ENCODE data around the gene NEK10.
"Not testable (repeated sequence)": the region's sequence is repeated elsewhere in the genome, so short reads cannot be mapped to it uniquely, and the experiment has no call there.

The NEK10 gene

GRCh38 chr3:27307566-27307965 is 61.6 kb downstream of the NEK10 start:
- Histone ChIP-seq H3K27ac (ENCODE audit: low read depth, low read length, poor library complexity, severe bottlenecking) (no peak overlapping the region), H3K4me1 (ENCODE audit: insufficient read depth, low read length, severe bottlenecking) (no peaks in the 10 kb centered on the region), H3K79me2 (ENCODE audit: insufficient read depth, low read length) (no peaks in the 10 kb centered on the region), H3K9me2 (ENCODE audit: low read depth, low read length) (no peaks in the 10 kb centered on the region), H4K20me1 (ENCODE audit: insufficient read depth, low read length) (no peaks in the 10 kb centered on the region), H3K9ac (ENCODE audit: low read length) (no peak overlapping the region), H3K9me3 (ENCODE audit: low read length) (no peaks in the 10 kb centered on the region), H3F3A (ENCODE audit: insufficient read depth, low read length) (no peaks in the 10 kb centered on the region), H3K27me3 (ENCODE audit: insufficient read depth, low read length) (no peaks in the 10 kb centered on the region), H2AFZ (ENCODE audit: low read length) (no peak overlapping the region), H3K4me2 (ENCODE audit: low read length) (no peak overlapping the region), H3K36me3 (ENCODE audit: insufficient read depth, low read length) (no peaks in the 10 kb centered on the region), H3K4me3 (ENCODE audit: low read depth, low read length, poor library complexity, severe bottlenecking) (no peak overlapping the region)
- no peak for TF ChIP-seq EZH2 (IDR thresholded peaks at IDR 0.05; ENCODE audit: borderline replicate concordance, low read length)
- no peak for TF ChIP-seq CTCF (IDR thresholded peaks at IDR 0.05; ENCODE audit: low read length)

- Histone ChIP-seq H3K9me3 (ENCODE audit: low read length) (no peaks in the 10 kb centered on the region), H3K79me2 (ENCODE audit: insufficient read depth, low read length) (no peaks in the 10 kb centered on the region), H2AFZ (ENCODE audit: low read length) (no peak overlapping the region), H3K27ac (ENCODE audit: low read depth, low read length, poor library complexity, severe bottlenecking) (no peak overlapping the region), H4K20me1 (ENCODE audit: insufficient read depth, low read length) (no peaks in the 10 kb centered on the region), H3K4me2 (ENCODE audit: low read length) (no peak overlapping the region), H3K4me3 (ENCODE audit: low read depth, low read length, poor library complexity, severe bottlenecking) (no peak overlapping the region), H3K36me3 (ENCODE audit: insufficient read depth, low read length) (no peaks in the 10 kb centered on the region), H3K4me1 (ENCODE audit: insufficient read depth, low read length, severe bottlenecking) (no peaks in the 10 kb centered on the region), H3K27me3 (ENCODE audit: insufficient read depth, low read length) (no peaks in the 10 kb centered on the region), H3F3A (ENCODE audit: insufficient read depth, low read length) (no peaks in the 10 kb centered on the region), H3K9me2 (ENCODE audit: low read depth, low read length) (no peaks in the 10 kb centered on the region), H3K9ac (ENCODE audit: low read length) (no peak overlapping the region)
- TF ChIP-seq CTCF (IDR thresholded peaks at IDR 0.05; ENCODE audit: low read length) = no peak
- no peak for TF ChIP-seq EZH2 (IDR thresholded peaks at IDR 0.05; ENCODE audit: borderline replicate concordance, low read length)
These were observed 66.3 kb downstream of the NEK10 start for GRCh38 chr3:27302891-27303290.

GRCh38 chr3:27298981-27299380 is 70.2 kb downstream of the NEK10 start:
- H3K4me3 ChIP-seq (ENCODE audit: low read depth, low read length, poor library complexity, severe bottlenecking); H3K79me2 ChIP-seq (ENCODE audit: insufficient read depth, low read length); H3K9me2 ChIP-seq (ENCODE audit: low read depth, low read length); H3K9ac ChIP-seq (ENCODE audit: low read length); H3F3A ChIP-seq (ENCODE audit: insufficient read depth, low read length); H3K4me1 ChIP-seq (ENCODE audit: insufficient read depth, low read length, severe bottlenecking); H3K9me3 ChIP-seq (ENCODE audit: low read length); H3K36me3 ChIP-seq (ENCODE audit: insufficient read depth, low read length); H3K27me3 ChIP-seq (ENCODE audit: insufficient read depth, low read length); H3K4me2 ChIP-seq (ENCODE audit: low read length); H2AFZ ChIP-seq (ENCODE audit: low read length); H3K27ac ChIP-seq (ENCODE audit: low read depth, low read length, poor library complexity, severe bottlenecking); H4K20me1 ChIP-seq (ENCODE audit: insufficient read depth, low read length): not testable (repeated sequence)

- no peaks in the 10 kb centered on the region for H3K9me3 ChIP-seq (ENCODE audit: low read length)
- no peak overlapping the region for H3K9ac ChIP-seq (ENCODE audit: low read length)
- H3K36me3 ChIP-seq (ENCODE audit: insufficient read depth, low read length) = no peaks in the 10 kb centered on the region
- no peaks in the 10 kb centered on the region for H3K27me3 ChIP-seq (ENCODE audit: insufficient read depth, low read length)
- no peak overlapping the region for H3K4me3 ChIP-seq (ENCODE audit: low read depth, low read length, poor library complexity, severe bottlenecking)
- H2AFZ ChIP-seq (ENCODE audit: low read length) = no peak overlapping the region
- H3K4me2 ChIP-seq (ENCODE audit: low read length) = no peak overlapping the region
- no peaks in the 10 kb centered on the region for H3K9me2 ChIP-seq (ENCODE audit: low read depth, low read length)
- no peaks in the 10 kb centered on the region for H3F3A ChIP-seq (ENCODE audit: insufficient read depth, low read length)
- H4K20me1 ChIP-seq (ENCODE audit: insufficient read depth, low read length) = no peaks in the 10 kb centered on the region
- no peak for TF ChIP-seq CTCF (IDR thresholded peaks at IDR 0.05; ENCODE audit: low read length)
- no peak for TF ChIP-seq EZH2 (IDR thresholded peaks at IDR 0.05; ENCODE audit: borderline replicate concordance, low read length)
- H3K4me1 ChIP-seq (ENCODE audit: insufficient read depth, low read length, severe bottlenecking) = no peaks in the 10 kb centered on the region
- no peaks in the 10 kb centered on the region for H3K79me2 ChIP-seq (ENCODE audit: insufficient read depth, low read length)
- no peak overlapping the region for H3K27ac ChIP-seq (ENCODE audit: low read depth, low read length, poor library complexity, severe bottlenecking)
These were observed 75.2 kb downstream of the NEK10 start for GRCh38 chr3:27293939-27294338.
